Hematopoietic multipotent progenitor cell treated with erythropoietin and hydrocortisone succinate and interleukin-3 and kit ligand, for 15 days (in vitro differentiated cells): Measurements from ENCODE around the gene PGM3.

Source experiments
- DNase-seq: peaks from one replicate; pipeline ENCODE4 v3.0.0-alpha.2; 2015; ENCODE audit warnings: low spot score

Gene PGM3

GRCh38 chr6:83117802-83118201 is 75.3 kb downstream of the PGM3 start:
- no peak for DNase-seq
